ENCODE data around the gene FHOD3.

DNA sequence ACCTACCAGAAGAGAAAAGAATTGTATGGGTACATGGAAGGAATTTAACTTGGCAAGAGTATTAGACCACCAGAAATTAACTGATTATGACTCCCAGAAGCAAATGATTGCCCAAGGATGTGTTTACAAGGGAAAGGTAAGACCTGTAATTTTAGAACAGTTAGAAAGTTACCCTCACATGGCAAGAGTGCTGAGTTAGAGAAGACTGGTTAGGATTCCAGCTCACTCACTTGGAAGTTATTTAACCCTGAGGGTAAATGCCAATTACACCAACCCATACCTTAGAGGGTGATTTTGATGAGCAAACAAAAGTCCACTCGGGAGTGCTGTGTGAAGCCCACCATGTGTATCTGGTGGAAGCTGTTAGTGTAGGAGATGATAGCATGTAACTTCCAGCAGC lies 361.1 kb downstream of the FHOD3 start:
- TF ChIP-seq CTCF (IDR thresholded peaks at IDR 0.05) (no peak), POLR2AphosphoS5 (IDR thresholded peaks at IDR 0.05; ENCODE audit: low read depth, low read length) (no peak), SIN3A (IDR thresholded peaks at IDR 0.05; ENCODE audit: borderline replicate concordance, insufficient read depth, low read depth, low read length) (no peak)
- TF ChIP-seq, protein P1, sequence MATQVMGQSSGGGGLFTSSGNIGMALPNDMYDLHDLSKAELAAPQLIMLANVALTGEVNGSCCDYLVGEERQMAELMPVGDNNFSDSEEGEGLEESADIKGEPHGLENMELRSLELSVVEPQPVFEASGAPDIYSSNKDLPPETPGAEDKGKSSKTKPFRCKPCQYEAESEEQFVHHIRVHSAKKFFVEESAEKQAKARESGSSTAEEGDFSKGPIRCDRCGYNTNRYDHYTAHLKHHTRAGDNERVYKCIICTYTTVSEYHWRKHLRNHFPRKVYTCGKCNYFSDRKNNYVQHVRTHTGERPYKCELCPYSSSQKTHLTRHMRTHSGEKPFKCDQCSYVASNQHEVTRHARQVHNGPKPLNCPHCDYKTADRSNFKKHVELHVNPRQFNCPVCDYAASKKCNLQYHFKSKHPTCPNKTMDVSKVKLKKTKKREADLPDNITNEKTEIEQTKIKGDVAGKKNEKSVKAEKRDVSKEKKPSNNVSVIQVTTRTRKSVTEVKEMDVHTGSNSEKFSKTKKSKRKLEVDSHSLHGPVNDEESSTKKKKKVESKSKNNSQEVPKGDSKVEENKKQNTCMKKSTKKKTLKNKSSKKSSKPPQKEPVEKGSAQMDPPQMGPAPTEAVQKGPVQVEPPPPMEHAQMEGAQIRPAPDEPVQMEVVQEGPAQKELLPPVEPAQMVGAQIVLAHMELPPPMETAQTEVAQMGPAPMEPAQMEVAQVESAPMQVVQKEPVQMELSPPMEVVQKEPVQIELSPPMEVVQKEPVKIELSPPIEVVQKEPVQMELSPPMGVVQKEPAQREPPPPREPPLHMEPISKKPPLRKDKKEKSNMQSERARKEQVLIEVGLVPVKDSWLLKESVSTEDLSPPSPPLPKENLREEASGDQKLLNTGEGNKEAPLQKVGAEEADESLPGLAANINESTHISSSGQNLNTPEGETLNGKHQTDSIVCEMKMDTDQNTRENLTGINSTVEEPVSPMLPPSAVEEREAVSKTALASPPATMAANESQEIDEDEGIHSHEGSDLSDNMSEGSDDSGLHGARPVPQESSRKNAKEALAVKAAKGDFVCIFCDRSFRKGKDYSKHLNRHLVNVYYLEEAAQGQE (IDR thresholded peaks at IDR 0.05; ENCODE audit: insufficient read depth in 1 of 2, low read depth in 2 of 2, low read length in 1 of 2): no peak

All from Panc1 (cell line).